ENCODE measurements around the gene AP2A2. TPM values are rescaled to one million over a fixed set of nuclear protein-coding genes. Genes with fewer than 3 reads are reported as not detected.

AP2A2 gene
- total RNA-seq, result 100 to 1,000 TPM in 3 of 4 donors, 10 to 100 TPM in 1; 79.2 to 115 (median 110) TPM

DNA sequence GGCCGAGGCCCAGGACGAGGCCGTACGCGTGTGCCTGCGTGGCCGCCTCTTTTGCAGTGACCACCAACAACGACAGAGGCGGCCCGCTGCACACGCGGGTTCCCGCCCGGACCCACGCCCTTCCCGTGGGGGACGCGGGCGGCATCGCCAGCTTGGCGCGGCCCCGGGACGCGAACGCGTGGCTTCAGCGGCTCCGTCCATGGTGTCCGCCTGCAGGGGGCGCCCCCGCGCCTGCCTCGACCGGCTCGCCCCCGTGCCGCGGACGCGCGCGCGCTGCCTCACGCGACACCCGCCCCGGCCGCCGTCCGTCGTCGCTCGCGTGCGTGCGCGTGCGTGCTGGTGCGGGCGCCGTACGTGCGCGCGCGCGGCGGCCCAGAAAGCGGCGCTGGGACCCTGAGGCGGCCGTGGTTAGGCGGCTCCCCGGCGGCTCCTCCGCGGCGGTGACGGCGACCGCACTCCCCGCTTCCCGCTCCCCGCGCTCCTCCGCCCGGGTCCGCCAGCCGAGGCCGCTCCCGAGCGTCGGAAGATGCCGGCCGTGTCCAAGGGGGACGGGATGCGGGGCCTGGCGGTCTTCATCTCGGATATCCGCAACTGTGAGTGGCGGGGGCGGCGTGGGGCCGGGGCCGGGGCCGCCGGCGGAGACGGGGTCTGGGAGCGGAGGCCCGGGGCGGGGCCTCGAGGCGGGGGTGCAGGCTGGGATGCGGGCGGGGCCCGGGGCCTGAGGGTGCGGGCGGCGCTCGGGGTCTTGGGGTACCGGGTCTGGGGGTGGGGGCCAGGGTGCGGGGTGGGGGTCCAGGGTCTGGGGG, at the start of gene AP2A2:
Gene AP2A2, plus strand, starts transcription at position 375 of the 806 bp plus-strand sequence. Its CDS starts 152 bp downstream, at position 527.
- TF ChIP-seq, protein P1, sequence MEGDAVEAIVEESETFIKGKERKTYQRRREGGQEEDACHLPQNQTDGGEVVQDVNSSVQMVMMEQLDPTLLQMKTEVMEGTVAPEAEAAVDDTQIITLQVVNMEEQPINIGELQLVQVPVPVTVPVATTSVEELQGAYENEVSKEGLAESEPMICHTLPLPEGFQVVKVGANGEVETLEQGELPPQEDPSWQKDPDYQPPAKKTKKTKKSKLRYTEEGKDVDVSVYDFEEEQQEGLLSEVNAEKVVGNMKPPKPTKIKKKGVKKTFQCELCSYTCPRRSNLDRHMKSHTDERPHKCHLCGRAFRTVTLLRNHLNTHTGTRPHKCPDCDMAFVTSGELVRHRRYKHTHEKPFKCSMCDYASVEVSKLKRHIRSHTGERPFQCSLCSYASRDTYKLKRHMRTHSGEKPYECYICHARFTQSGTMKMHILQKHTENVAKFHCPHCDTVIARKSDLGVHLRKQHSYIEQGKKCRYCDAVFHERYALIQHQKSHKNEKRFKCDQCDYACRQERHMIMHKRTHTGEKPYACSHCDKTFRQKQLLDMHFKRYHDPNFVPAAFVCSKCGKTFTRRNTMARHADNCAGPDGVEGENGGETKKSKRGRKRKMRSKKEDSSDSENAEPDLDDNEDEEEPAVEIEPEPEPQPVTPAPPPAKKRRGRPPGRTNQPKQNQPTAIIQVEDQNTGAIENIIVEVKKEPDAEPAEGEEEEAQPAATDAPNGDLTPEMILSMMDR (IDR thresholded peaks at IDR 0.05; ENCODE audit: low read depth), result no peak

DNA sequence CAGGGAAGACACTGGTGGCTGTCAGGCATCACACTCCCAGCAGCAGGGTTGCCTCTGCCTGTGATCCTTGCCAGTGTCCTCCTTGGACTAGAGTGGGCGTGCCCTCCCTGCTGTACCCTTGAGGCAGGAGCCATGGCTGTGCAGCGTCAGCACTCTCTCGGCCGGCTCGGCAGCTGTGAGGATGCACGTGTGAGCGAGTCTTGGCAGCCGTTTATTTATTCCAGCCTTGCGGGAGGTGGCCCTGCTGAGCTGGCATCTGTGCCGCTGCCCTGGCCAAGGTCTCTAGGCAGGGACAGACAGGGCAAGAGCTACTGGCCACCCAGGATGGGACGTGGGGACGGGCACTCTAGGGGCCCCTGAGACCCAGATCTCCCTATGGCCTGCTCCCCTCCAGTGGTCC, 49.1 kb upstream of the AP2A2 start:
- TF ChIP-seq, protein P1 (IDR thresholded peaks at IDR 0.05; ENCODE audit: low read depth), result no peak

DNA sequence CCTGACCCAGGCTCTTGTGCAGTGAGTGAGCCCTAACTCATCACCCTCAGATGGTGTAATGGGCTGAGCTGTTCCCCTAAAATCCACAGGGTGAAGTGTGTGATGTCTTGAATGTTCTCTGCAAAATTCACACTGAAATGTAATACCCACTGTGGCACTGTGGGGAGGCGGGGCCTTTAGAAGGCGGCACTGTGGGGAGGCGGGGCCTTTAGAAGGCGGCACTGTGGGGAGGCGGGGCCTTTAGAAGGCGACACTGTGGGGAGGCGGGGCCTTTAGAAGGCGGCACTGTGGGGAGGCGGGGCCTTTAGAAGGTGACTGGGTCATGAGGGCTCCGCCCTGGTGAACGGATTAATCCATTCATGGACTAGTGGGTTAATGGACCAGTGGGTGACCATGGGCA, 48.1 kb upstream of the AP2A2 start:
- TF ChIP-seq, protein P1 (IDR thresholded peaks at IDR 0.05; ENCODE audit: low read depth), result no peak

DNA sequence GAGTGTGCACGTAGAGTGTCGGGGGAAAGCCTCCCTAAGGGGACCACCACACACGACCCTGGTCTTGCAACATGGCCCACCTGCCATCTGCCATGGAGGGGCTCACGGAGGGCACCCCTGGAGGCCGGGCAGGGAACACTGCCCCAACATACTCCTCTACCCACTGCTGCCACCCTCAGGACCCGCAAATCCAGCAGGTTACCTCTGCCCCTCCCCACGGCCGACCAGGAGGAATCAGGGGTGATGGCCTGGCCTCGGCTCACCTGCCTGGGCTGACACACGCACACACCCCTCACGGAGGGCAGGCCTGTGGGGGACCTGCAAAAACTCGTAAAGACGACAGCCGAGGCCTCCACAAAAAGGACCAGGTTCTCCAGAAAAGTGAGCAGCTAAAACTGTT, 45.2 kb upstream of the AP2A2 start:
- TF ChIP-seq, protein P1 (IDR thresholded peaks at IDR 0.05; ENCODE audit: low read depth), result no peak

DNA sequence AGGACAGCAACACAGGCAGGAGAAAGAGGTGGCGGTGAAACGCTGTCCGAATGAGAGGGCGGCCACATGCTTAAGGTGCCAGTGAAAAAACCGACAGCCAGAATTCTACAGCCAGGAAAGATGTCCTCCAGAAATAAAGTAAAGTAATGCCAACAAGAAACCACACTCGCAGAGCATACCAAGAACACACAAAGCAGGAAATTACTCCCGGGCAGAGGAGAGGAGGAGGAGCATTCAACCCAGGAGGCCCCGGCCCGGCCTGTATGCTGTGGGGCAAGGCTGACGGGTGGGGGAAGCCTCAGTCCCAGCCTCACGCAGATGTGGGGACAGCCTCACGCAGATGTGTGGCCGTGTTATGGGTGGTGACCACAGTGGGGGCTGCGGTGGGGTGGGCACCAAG, 43.1 kb upstream of the AP2A2 start:
- TF ChIP-seq, protein P1 (IDR thresholded peaks at IDR 0.05; ENCODE audit: low read depth), result no peak

DNA sequence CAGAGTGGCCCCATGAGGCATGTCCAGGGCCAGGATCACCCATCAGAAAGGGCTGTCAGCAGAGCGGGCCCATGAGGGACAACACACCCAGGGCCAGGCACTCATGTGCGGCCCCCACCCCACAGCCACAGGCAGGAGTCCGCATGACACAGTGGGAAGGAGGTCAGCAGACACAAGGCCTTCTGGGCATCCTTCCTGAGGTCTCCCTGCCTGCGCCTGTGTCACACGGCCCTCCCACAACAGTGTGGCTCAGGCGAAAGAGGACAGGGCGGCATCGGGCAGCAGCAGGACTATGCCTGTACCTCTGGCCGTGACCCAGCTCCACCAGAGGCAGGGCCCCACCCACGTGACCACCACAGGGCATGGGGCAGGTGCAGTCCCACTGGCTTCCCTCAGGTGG, 42.1 kb upstream of the AP2A2 start:
- TF ChIP-seq, protein P1 (IDR thresholded peaks at IDR 0.05; ENCODE audit: low read depth), result no peak

DNA sequence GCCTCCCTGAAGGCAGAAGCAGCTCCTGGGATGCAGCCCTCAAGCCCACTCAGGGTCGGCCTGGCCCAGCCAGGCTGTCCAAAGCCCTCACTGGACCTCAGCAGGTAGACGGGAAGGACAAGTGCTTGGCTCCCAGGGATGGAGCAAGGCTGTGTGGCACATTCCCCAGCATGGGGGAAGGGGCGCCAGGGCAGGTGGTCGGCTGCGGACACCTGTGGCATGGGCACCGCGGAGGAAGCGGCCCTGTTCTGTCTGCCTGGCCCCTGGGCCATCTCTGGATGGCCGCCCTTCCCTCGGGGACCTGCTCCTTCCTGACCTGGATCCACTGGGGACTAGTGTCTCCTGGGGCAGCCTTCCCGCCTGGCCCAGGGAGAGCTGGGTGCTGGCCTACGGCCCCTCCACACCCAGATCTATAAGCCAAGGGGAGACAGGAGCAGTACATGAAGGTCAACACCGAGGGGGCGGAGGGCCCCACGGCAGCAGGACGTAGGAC, 41.0 kb upstream of the AP2A2 start:
- TF ChIP-seq, protein P1 (IDR thresholded peaks at IDR 0.05; ENCODE audit: low read depth), result no peak
